ENCODE measurements around the gene PADI3.

DNA sequence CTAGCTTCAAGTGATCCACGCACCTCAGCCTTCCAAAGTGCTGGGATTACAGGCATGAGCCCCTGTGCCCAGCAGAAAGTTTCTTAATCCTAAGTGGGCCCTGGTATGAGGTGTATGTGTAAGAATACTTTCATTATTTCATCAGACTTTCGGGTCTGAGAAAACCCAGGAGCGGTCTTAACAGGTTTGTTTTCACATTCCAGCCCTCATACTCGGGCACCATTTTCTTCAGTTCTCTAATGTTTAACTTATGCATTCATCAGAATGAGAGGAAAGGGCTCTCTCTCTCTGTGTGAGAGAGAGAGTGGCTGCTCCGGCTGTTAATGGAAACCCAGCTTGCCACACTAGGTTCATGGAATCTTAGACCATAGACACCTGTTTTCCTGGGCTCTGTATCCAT, 48.1 kb upstream of the PADI3 start:
- no peak for TF ChIP-seq POLR2A (IDR thresholded peaks at IDR 0.05)
- TF ChIP-seq, protein P1, sequence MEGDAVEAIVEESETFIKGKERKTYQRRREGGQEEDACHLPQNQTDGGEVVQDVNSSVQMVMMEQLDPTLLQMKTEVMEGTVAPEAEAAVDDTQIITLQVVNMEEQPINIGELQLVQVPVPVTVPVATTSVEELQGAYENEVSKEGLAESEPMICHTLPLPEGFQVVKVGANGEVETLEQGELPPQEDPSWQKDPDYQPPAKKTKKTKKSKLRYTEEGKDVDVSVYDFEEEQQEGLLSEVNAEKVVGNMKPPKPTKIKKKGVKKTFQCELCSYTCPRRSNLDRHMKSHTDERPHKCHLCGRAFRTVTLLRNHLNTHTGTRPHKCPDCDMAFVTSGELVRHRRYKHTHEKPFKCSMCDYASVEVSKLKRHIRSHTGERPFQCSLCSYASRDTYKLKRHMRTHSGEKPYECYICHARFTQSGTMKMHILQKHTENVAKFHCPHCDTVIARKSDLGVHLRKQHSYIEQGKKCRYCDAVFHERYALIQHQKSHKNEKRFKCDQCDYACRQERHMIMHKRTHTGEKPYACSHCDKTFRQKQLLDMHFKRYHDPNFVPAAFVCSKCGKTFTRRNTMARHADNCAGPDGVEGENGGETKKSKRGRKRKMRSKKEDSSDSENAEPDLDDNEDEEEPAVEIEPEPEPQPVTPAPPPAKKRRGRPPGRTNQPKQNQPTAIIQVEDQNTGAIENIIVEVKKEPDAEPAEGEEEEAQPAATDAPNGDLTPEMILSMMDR (IDR thresholded peaks at IDR 0.05): no peak
